Limb (tissue), 2 donors: Measurements from ENCODE around the gene KCND3.

Experiments used
- DNase-seq, 2 donors: peaks; one replicate each; pipeline ENCODE4 v3.0.0-alpha.2; 2016; ENCODE audit errors: extremely low spot score in 2 of 2

Gene KCND3

GRCh38 chr1:111989531-111990025 is at the start of gene KCND3:
Gene KCND3, minus strand, starts transcription at chr1:111989668.
- DNase-seq: peak in 1 of 2 donors; percentile 71

GRCh38 chr1:112034277-112034676 is 44.8 kb upstream of the KCND3 start:
- DNase-seq: no peak

GRCh38 chr1:112033439-112034120 is 44.1 kb upstream of the KCND3 start:
- DNase-seq: no peak

GRCh38 chr1:112030157-112030556 is 40.7 kb upstream of the KCND3 start:
- DNase-seq: no peak

DNA sequence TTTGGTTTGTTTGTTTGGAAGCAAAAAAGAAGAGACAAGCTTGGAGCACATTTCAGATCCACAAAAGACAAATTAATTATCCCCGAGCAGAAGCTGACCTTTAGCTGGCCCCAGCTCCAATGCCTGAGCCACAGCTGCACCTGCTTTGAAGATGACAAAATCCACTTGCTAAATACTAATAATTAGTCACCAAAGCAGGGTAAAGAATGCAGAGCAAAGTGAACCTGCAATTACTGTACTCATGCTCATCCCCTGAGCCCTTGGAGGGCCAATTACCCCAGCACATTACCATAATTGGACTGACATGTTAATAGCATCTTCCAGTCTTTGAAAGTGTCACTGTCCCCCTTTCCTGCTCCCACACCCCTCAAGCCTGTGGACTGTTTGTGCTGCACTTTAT is 38.2 kb upstream of the KCND3 start:
- no peak for DNase-seq

- no peak for DNase-seq
Measured at GRCh38 chr1:112026501-112026900, 37.0 kb upstream of the KCND3 start.

DNA sequence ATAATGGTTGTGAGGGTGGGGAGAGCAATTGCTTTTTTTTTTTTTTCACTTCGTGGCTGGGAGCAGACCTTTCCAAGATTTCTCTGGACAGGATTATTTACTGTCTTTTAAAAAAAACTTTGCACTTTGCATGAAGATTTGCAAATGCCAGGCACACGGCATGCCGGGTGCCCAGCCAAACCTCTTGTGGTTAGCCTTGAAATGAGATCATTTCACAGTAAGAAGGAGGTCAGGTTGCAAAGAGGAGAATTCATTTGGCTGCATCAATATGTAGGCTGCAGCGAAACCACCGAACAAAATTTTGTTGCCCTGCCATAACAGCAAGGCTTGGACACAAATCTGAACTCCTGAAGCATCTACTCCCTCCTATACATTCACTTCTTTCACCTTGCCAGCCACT is 36.5 kb upstream of the KCND3 start:
- DNase-seq: no peak

GRCh38 chr1:112021263-112021662 is 31.8 kb upstream of the KCND3 start:
- DNase-seq: no peak

DNA sequence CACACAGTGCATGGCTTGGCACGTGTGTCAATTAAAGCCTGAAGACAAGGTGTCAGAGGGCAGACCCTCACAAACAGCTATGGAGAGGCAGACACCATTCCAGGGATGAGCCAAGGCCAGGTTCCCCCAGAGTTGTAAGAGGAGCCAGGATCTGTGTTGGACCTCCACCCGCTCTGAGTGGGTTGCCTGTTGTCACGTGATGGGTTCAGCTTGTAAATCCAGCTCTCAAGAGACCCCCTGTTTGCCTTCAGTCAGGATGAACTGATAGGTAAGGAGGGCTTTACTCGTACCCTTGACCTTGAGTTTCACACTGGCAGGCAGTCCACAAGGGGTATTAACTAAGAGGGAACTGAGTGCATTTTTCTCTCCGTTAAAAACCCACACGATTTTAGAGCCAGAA is 27.7 kb upstream of the KCND3 start:
- DNase-seq: no peak

- no peak for DNase-seq
Measured at GRCh38 chr1:112012823-112013222, 23.4 kb upstream of the KCND3 start.

DNA sequence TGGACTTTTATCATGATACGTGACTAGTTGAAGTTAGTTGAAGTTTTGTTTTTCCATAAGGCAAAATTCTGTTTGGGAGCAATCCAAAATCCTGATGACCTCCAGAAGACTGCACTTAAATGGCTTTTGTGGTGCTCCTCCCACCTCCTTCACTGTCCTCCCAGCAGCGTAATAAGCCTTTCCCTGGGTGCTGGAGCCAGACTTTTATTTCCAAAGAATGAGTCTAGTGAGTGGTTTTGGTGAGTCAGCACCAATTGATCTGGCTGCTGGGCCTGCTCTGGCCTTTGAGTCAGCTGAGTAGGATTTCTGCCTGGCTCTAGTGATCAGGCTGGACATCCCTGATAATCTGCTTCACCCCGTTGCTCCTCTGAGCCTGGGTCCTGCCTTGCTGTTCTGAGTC is 21.7 kb upstream of the KCND3 start:
- no peak for DNase-seq

GRCh38 chr1:112007169-112007568 is 17.7 kb upstream of the KCND3 start:
- DNase-seq: no peak

GRCh38 chr1:112006416-112007025 is 17.1 kb upstream of the KCND3 start:
- DNase-seq: no peak

- DNase-seq: no peak
Measured at GRCh38 chr1:112004076-112004475, 14.6 kb upstream of the KCND3 start.

DNA sequence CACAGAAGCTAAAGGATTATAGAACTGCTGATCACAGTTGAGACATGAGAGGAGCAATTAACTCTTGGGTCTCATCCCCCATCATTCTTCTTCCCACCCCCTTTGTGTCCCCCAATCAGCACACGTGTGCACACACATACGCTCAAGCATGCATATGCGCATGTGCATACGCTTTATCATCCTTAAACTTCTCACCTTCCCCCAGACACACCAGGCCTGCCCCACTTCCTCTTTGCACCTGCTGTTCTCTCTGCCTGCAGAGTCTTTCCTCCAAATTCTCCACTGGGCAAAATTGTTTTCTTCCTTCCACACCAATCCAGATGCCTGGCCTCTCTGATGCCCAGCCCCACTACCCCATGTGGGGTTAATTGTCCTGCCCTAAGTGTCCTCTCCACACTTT is 13.0 kb upstream of the KCND3 start:
- no peak for DNase-seq

DNA sequence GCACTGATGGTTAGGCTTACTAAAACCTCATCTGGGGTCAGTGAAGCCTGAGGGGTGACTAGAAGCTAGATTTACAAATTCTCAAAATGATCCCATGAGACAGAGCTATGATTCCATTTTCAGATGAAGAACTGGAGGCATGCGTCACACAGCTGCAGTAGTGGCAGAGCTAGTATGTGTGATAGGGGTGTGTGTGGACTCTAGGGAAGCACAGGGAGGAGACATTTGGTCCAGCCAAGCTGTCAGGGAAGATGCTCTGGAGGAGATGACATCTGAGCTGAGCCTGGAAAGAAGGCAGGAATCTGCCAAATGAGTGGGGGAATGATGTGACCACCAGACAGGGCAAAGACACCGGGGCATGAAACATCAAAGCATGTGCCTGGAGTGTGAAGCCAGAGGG is 12.0 kb upstream of the KCND3 start:
- DNase-seq: no peak

GRCh38 chr1:112000048-112000447 is 10.6 kb upstream of the KCND3 start:
- no peak for DNase-seq

GRCh38 chr1:111998332-111998731 is 8.9 kb upstream of the KCND3 start:
- no peak for DNase-seq

GRCh38 chr1:111992476-111992875 is 3.0 kb upstream of the KCND3 start:
- no peak for DNase-seq

GRCh38 chr1:111990878-111991718 is 1.6 kb upstream of the KCND3 start:
- peak; percentile 47 to 64 for DNase-seq

DNA sequence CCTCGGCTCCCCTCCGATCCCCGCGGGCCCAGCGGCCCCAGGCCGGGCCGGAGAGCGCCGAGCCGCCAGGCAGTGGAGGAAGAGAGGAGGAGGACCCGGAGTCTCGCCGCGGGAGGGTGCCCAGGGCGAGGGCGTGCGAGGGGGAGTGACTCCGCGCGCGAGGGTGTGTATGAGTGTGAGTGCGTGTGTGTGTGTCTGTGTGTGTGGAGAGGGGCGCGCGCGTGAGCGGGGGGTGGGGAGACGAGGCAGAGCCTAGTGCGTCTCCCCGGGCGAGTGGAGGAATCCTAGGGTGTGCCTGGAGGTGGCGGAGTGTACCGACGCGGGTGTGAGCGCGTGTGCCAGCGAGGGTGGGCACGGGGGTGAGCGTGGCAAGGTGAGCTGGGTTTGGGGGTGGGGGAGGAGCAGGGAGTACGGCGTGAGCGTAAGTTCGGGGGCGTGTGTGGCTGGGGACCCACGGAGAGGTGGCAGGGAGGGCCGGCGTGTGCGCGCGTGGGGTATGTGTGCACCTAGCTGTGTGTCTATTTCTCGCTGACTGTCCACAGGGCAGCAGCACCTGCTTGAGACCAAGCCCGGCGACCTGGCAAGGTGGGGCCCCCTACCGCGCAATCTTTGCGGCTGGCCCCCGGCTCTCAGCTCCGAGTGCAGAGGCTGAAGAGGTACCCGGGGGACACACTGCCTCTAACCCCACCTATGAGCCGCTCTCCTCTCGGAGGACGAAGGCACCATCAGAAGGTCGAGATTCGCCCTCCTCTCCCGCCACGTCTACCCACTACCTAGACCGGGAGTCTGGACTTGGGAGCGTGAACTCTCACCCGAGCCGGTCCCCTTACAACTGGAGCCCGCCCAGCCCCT is 784 bp upstream of the KCND3 start:
- DNase-seq: peak in 1 of 2 donors; percentile 70
